GM18907 (cell line): ENCODE measurements around the gene KIAA1210.

Experiments used
- ATAC-seq: cut with Tn5 transposase; IDR thresholded peaks from one replicate; pipeline ENCODE4 v1.9.1; 2021; ENCODE audit warnings: mild to moderate bottlenecking, moderate library complexity; ENCODE audit not compliant: unreplicated experiment

The KIAA1210 gene

DNA sequence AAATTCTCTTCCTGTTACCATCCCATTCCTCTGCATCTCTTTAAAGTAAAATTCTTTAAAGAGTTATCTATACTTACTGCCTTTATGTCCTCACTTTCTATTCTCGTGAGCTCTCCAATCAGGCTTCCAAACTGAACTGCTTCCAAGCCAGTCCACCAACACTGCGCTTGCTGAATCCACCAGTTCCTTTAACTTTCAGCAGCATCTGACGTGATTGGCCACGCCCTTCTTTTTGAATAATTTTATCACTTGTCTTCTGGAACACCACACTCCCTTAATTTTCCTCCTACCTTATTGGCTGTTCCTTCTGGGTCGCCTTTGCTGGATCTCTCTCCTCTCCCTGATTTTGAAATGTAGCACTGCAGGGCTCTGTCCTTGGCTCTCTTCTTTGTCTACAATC, at the start of gene KIAA1210:
TSS of gene KIAA1210 (minus strand) at position 163 of the 400 bp plus-strand sequence. CDS start 4,170 bp downstream, outside the sequence.
- ATAC-seq: no peak

DNA sequence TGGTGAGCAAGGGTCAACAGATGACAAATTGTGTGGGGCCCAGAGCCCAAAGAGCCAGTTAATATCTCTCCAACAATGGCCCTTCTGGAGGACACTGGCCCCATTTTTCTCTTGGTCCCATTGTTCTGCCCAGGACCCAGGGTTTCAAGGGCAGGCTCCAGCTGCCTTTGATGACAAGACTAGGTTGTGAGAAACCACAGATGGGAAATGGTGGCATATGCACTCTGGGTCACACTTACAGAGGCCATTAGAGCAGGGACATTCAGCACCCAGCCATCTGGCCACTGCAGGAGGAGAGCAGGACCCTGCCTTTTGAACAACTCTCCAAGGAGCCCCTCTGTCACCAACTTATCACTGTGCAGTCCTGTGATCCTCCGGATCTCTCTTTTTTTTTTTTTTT, 49.7 kb upstream of the KIAA1210 start:
- ATAC-seq: no peak

DNA sequence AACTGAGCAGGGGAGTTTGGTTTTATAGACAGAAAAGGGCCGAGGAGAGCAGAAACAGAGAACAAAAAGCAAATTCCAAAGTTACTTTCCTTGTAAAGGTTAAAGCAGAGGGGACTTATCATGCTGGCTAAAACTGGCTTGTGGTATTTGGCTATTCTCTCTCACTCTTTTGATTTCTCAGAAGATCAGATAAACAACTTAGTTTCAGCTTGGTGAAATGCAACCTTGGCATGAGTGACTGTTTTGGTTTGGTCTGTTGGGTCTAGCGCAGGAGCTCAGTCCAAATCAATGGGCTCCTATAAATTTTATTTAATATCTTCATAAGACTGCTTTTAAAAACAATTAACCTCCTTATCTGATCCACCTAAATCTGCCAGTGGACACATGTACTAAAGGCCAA, 47.3 kb upstream of the KIAA1210 start:
- ATAC-seq: no peak

DNA sequence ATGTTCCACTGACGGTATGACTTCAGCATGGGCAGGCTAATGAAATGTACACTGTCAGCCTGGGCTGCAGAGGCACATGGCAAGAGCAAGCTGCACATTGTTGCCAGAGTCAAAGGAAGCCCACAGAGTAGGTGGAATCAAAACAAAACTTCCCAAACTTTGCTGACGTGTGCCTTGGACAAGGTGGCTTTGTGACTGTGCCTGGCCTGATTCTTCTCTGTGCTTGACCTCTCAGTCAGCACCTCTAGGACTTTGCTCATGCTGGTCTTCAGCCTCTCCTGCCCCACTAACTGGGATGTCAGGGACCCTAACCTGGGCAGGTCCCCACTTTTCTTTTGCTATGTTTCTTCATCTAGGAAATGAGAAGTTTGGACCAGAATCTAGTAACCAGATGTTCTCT, 40.5 kb upstream of the KIAA1210 start:
- no peak for ATAC-seq

DNA sequence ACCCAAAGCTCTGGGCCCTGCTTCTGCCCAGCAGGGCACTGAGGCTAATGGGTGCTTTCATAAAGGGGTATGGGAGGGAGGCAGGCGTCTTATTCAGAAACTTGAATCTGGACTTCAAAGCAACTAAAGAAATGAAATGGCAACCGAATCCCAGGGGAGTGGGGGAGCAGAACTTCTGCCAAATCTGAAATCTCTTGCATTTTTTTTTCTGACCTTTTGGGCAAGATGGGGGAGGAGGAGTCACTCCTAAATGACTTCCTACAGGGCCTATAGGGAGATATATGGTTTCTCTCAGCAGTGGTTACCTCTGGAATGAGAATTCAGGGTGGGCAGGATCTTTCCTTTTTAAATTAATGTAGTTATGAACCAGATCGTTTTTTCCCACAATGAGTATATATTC, 30.6 kb upstream of the KIAA1210 start:
- no peak for ATAC-seq

DNA sequence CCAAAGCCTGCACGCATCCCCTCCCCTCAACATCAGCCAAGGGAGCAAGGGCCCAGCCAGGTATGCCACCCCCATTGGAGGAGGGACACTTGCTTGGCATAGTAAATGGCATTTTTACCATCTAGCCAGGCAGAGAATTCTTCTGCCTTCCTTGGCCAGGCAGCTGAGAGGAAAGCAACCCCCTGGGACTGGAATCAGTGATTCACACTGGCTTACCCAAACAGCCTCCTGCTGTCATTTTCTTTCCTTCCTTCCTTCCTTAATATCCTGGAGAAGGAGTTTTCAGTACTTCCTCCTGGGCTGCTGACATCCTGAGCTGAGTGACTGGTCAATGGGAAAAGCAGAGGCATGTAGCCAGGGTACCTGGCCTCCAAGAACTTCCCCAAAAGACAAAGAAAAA, 28.6 kb upstream of the KIAA1210 start:
- ATAC-seq: no peak

DNA sequence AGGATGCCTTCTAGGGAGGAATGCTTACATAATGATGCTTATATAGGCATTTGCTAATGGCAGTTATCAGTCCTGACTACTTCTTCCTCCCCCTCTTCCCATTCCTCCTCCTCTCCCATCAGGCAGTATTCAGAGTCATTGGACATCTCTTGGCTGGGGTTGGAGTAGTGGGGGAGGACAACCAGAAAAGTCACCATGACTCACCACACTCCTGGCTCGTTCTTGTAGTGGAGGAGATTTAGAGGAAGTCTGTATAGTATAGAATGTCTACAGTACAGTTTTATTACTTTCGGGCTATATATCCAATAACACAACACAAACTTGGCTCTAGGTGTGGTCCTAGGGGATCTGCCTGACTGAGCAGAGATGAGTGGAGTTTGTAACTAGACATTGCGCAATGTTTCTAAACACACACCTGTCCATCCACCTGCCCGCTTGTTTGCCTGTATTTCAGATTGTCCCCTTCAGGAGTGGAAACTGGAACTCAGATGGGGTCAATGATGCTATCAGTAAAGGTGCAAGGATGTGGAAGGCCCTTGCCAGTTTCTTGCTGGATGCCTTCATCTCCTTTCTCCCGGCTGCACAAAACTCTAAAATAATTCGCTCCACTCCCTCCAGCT, 27.9 kb upstream of the KIAA1210 start:
- no peak for ATAC-seq

GRCh38 chrX:119151051-119151380, 23.4 kb upstream of the KIAA1210 start:
- ATAC-seq: no peak

DNA sequence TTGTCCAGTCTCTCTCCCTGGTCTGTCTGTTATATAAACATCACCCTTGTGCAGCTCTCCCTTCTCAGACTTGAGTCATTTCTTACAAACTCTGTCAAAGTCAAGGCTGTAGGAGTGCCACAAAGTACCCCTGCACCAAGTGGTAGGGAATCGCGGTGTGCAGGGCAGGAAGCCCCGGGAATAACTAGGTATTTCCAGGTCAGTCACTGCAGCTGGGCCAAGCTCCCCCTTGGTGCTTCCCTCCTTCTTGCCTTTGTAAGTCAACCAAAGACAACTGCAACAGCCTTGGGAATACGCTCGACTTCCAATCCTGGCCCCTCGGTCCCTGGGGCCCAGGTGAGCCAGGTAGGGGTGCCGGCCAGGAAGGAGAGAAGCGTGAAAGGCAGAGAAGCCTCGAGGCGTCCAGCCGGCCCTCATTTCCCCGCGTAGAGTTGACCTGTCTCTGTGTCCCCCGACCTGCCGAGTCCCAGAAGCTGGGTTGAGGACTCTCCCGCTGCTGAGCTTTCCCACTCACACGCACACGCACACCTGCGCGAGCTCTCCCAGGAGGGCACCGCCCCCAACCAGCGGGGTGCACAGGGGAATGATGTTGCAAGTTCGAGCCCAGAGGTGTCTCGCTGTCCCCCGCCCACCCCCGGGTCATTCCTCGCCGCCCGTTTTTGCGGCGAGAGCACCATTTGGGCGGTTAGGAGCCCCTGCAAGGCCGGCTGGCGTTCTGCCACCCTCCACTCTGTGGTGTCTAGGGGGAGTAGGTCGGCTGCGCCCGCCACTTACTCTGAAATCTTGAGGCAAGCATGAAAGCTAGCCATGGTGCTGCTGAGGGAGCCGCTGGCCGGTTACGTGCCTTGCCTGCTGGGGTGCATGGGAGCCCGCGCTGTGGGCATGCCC, 22.8 kb upstream of the KIAA1210 start:
- ATAC-seq: no peak

DNA sequence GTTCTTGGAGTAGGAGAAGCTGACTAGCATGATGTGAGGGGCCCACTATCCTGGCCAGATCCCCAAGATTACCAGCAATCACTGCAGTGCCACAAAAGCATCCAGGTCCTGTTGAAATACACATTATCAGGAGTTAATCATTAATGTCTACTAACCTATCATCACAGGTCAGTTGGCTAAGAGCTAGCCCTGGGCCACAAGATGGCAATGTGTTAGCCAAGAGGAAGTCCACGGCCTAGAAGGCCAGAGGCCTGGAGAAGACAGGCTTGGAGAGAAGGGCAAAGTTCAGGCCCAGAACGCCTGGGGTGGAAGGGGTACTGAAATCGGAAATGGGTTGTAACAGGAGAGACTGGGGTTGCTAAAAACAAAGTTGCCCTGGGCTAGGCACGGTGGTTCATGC, 19.9 kb upstream of the KIAA1210 start:
- no peak for ATAC-seq

- ATAC-seq: no peak
These were observed 17.6 kb upstream of the KIAA1210 start for GRCh38 chrX:119145241-119145653.

DNA sequence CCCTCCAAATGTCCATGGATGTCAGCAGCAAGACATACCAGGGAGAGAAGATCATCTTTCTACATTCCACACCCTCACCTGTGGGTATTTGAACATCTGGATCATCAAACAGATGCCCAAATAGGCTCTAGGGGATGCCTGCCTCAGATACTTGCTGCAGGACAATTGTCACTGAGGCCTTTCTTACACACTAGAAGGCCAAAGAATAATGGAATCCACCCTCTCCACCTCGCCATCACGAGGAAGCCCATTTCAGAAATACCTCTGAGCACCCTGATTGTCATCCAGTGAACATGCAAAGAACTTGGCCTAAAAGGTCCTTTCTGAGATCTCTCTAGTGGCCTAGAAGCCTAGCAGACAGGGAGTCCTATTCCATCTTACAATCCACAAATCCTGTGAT, 6.9 kb upstream of the KIAA1210 start:
- no peak for ATAC-seq

DNA sequence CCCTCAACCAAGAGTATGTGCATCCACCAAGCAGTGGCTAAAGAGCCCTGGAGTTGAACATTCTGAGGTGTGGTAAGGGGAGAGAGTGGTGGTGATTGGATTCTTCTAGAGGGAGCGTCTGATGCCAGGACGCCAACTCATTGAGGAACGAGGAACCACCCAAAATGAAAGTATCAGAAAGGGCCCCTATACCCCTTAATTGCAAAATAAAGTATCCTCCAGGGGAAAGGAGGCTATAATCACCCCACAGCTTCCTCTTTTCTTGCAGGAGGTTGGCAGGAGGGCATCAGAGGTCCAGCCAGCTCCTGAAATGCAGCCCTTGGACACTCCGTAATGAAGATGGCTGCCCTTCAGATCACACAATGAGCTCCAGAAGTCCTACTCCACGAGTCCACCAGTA, 5.3 kb upstream of the KIAA1210 start:
- ATAC-seq: no peak

- no peak for ATAC-seq
These were observed 4.7 kb upstream of the KIAA1210 start for GRCh38 chrX:119132316-119132715.

DNA sequence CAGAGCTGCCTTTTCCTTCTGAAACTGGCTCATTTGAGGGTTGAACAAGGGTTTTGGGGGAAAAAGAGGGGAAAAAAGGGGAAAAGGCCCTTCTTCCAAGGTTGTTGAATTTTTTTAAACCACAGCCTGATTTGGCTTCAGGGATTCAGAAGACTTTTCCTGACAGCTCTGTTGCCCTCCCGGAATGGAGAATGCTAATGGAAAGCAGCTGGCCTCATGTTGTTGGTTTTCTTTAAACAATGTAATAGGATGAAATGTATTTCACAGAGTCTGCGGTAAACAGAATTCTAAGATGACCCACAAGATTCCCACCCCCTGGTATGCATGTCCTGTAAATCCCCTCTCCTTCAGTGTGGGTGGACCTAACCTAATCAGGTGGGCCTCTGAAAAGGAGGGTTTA, 3.3 kb upstream of the KIAA1210 start:
- no peak for ATAC-seq

GRCh38 chrX:119121341-119121740, 6.3 kb downstream of the KIAA1210 start:
- ATAC-seq: no peak

GRCh38 chrX:119118780-119119395, 8.7 kb downstream of the KIAA1210 start:
- peak; percentile 90 for ATAC-seq

DNA sequence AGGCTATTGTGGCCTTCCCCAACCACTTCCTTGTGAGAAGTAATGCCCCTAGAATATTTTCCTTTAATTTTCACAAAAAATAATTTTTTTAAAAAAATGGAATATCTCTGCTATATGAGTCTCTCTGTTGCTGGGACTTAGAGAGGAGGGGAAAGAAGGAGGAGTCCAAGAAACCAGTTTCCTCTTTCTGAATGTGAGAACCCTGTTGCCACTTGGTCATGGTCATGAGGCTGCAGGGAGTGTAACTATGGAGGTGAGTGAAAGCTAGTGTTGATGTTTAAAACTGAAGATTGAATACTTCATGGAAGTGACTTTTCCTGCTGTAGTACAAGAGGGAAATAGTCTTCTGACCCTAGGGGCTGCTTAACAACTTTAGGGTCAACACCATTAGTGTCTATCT, 20.4 kb downstream of the KIAA1210 start:
- no peak for ATAC-seq

DNA sequence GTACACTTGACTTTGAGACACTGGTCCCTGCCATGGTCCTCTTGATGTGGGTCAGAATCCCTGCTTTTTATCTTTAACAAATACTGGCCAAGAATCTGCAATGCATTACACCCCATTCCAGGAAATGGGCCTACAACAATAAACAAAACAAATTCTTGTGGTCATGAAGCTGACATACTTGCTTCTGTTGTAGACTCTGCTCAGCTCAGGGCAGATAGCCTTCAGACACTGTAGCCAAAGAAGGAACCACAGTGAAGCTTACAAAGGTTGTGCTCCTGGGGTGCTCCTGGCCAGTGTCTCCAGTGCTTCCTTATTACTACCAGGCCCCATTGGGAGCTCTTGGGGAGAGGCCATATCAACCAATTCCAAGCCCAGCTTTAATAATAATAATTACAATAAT, 21.8 kb downstream of the KIAA1210 start:
- ATAC-seq: no peak

DNA sequence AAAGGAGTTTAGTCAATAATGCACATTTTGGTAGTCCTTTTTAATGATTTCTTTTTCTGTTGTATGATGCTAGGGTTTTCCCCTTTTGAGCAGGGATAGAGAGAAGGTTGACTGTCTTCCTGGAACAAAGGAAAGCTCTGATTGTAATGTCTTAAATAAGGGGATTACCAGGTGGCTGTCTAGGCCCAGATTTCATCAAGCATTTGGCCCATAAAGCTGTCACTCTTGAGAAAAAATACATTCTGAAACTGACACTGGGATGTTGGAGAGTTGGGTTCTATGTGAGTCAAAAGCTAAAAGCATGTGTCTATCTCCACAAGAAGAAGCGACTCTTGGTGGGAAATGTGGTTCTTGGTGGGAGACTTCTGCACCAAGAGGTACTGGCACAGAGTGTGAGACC, 26.4 kb downstream of the KIAA1210 start:
- ATAC-seq: no peak

DNA sequence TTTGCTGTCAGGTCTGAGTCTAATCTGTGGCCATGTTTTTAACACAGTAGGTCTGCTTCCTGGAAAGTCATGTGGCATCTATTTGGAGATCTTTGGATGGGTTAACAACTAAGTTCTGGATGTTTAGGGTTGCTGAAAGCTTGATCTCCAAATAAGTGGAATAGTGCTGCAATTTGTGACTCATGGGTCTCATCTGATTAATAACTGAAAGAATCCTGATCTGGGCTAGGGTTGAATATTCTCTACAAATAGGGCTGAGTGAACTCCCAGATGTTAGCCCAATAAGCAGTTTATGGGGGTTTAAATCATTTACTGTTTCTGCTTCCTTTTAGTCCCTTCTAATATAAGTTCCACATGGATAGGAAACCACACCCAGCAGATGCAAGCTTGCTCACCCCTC, 31.7 kb downstream of the KIAA1210 start:
- ATAC-seq: no peak

- ATAC-seq: no peak
These were observed 32.8 kb downstream of the KIAA1210 start for GRCh38 chrX:119094819-119095218.
